ENCODE data around the gene EME2.

DNA sequence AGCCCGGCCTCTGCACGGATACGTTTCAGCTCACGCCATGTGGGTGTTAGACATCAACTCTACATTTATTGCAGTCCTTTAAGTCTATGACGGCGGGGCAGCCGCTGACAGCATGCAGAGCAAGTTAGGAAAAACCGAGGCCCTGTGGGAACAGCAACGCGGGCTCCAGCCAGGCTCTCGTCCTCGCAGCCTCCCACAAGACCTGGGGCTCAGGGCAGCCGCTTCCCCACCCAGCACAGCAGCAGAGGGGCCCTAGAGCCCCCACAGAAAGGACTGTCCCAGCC, 4.0 kb downstream of the EME2 start:
- TF ChIP-seq, protein P1, sequence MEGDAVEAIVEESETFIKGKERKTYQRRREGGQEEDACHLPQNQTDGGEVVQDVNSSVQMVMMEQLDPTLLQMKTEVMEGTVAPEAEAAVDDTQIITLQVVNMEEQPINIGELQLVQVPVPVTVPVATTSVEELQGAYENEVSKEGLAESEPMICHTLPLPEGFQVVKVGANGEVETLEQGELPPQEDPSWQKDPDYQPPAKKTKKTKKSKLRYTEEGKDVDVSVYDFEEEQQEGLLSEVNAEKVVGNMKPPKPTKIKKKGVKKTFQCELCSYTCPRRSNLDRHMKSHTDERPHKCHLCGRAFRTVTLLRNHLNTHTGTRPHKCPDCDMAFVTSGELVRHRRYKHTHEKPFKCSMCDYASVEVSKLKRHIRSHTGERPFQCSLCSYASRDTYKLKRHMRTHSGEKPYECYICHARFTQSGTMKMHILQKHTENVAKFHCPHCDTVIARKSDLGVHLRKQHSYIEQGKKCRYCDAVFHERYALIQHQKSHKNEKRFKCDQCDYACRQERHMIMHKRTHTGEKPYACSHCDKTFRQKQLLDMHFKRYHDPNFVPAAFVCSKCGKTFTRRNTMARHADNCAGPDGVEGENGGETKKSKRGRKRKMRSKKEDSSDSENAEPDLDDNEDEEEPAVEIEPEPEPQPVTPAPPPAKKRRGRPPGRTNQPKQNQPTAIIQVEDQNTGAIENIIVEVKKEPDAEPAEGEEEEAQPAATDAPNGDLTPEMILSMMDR (conservative IDR thresholded peaks at IDR 0.05), result no peak
- no peak for TF ChIP-seq ZFX (IDR thresholded peaks at IDR 0.05)
